Measurements from ENCODE around the gene PLEKHM3.

The PLEKHM3 gene

GRCh38 chr2:207928079-207928478 lies 97.2 kb downstream of the PLEKHM3 start:
- Histone ChIP-seq H3K9me3 (ENCODE audit: insufficient read depth, low read length) (no peaks in the 10 kb centered on the region), H3K4me3 (ENCODE audit: insufficient read length, low read depth) (no peak overlapping the region), H3K36me3 (ENCODE audit: insufficient read depth, insufficient read length, low read length) (no peaks in the 10 kb centered on the region), H3K27me3 (ENCODE audit: insufficient read depth, insufficient read length) (no peaks in the 10 kb centered on the region), H3K9ac (ENCODE audit: insufficient read length, low read depth) (no peak overlapping the region), H3K4me1 (ENCODE audit: insufficient read depth, insufficient read length) (peaks cover 2% of the 10 kb centered on the region)
- TF ChIP-seq YY1 (IDR thresholded peaks at IDR 0.05; ENCODE audit: insufficient read depth, insufficient read length) (no peak), ZNF274 (IDR thresholded peaks at IDR 0.05; ENCODE audit: low read depth, low read length) (no peak), SUZ12 (IDR thresholded peaks at IDR 0.05; ENCODE audit: extremely low read depth, insufficient read depth, insufficient read length) (no peak)
- no peak for DNase-seq (ENCODE audit: low read depth, low spot score)

- DNase-seq (ENCODE audit: low read depth, low spot score) = no peak
- Histone ChIP-seq H3K36me3 (ENCODE audit: insufficient read depth, insufficient read length, low read length) (no peaks in the 10 kb centered on the region), H3K4me1 (ENCODE audit: insufficient read depth, insufficient read length) (peaks cover 2% of the 10 kb centered on the region), H3K4me3 (ENCODE audit: insufficient read length, low read depth) (no peak overlapping the region), H3K9ac (ENCODE audit: insufficient read length, low read depth) (no peak overlapping the region), H3K9me3 (ENCODE audit: insufficient read depth, low read length) (no peaks in the 10 kb centered on the region), H3K27me3 (ENCODE audit: insufficient read depth, insufficient read length) (no peaks in the 10 kb centered on the region)
- TF ChIP-seq SUZ12 (IDR thresholded peaks at IDR 0.05; ENCODE audit: extremely low read depth, insufficient read depth, insufficient read length) = no peak
- TF ChIP-seq YY1 (IDR thresholded peaks at IDR 0.05; ENCODE audit: insufficient read depth, insufficient read length) = no peak
Observed at GRCh38 chr2:207926989-207927300, 98.4 kb downstream of the PLEKHM3 start.

GRCh38 chr2:207926133-207926988 lies 99.0 kb downstream of the PLEKHM3 start:
- TF ChIP-seq SUZ12 (IDR thresholded peaks at IDR 0.05; ENCODE audit: extremely low read depth, insufficient read depth, insufficient read length) (no peak), YY1 (IDR thresholded peaks at IDR 0.05; ENCODE audit: insufficient read depth, insufficient read length) (no peak), ZNF274 (IDR thresholded peaks at IDR 0.05; ENCODE audit: low read depth, low read length) (no peak)
- H3K9me3 ChIP-seq (ENCODE audit: insufficient read depth, low read length) = no peaks in the 10 kb centered on the region
- no peaks in the 10 kb centered on the region for H3K36me3 ChIP-seq (ENCODE audit: insufficient read depth, insufficient read length, low read length)
- H3K4me1 ChIP-seq (ENCODE audit: insufficient read depth, insufficient read length) = peaks cover 2% of the 10 kb centered on the region
- no peak overlapping the region for H3K4me3 ChIP-seq (ENCODE audit: insufficient read length, low read depth)
- no peak for DNase-seq (ENCODE audit: low read depth, low spot score)
- no peaks in the 10 kb centered on the region for H3K27me3 ChIP-seq (ENCODE audit: insufficient read depth, insufficient read length)
- H3K9ac ChIP-seq (ENCODE audit: insufficient read length, low read depth) = no peak overlapping the region

GRCh38 chr2:207925601-207926000 lies 99.7 kb downstream of the PLEKHM3 start:
- no peak overlapping the region for H3K4me3 ChIP-seq (ENCODE audit: insufficient read length, low read depth)
- no peaks in the 10 kb centered on the region for H3K36me3 ChIP-seq (ENCODE audit: insufficient read depth, insufficient read length, low read length)
- no peak for DNase-seq (ENCODE audit: low read depth, low spot score)
- TF ChIP-seq ZNF274 (IDR thresholded peaks at IDR 0.05; ENCODE audit: low read depth, low read length) (no peak), SUZ12 (IDR thresholded peaks at IDR 0.05; ENCODE audit: extremely low read depth, insufficient read depth, insufficient read length) (no peak), YY1 (IDR thresholded peaks at IDR 0.05; ENCODE audit: insufficient read depth, insufficient read length) (no peak)
- no peak overlapping the region for H3K9ac ChIP-seq (ENCODE audit: insufficient read length, low read depth)
- peaks cover 2% of the 10 kb centered on the region for H3K4me1 ChIP-seq (ENCODE audit: insufficient read depth, insufficient read length)
- no peaks in the 10 kb centered on the region for H3K9me3 ChIP-seq (ENCODE audit: insufficient read depth, low read length)
- no peaks in the 10 kb centered on the region for H3K27me3 ChIP-seq (ENCODE audit: insufficient read depth, insufficient read length)

- Histone ChIP-seq H3K4me3 (ENCODE audit: insufficient read length, low read depth) (no peak overlapping the region), H3K9me3 (ENCODE audit: insufficient read depth, low read length) (no peaks in the 10 kb centered on the region), H3K9ac (ENCODE audit: insufficient read length, low read depth) (no peak overlapping the region), H3K36me3 (ENCODE audit: insufficient read depth, insufficient read length, low read length) (no peaks in the 10 kb centered on the region), H3K4me1 (ENCODE audit: insufficient read depth, insufficient read length) (peaks cover 2% of the 10 kb centered on the region), H3K27me3 (ENCODE audit: insufficient read depth, insufficient read length) (no peaks in the 10 kb centered on the region)
- DNase-seq (ENCODE audit: low read depth, low spot score) = no peak
- TF ChIP-seq ZNF274 (IDR thresholded peaks at IDR 0.05; ENCODE audit: low read depth, low read length) = no peak
- TF ChIP-seq YY1 (IDR thresholded peaks at IDR 0.05; ENCODE audit: insufficient read depth, insufficient read length) = no peak
- no peak for TF ChIP-seq SUZ12 (IDR thresholded peaks at IDR 0.05; ENCODE audit: extremely low read depth, insufficient read depth, insufficient read length)
Observed at GRCh38 chr2:207921606-207922005, 103.7 kb downstream of the PLEKHM3 start.

GRCh38 chr2:207920721-207921120 lies 104.6 kb downstream of the PLEKHM3 start:
- Histone ChIP-seq H3K36me3 (ENCODE audit: insufficient read depth, insufficient read length, low read length) (no peaks in the 10 kb centered on the region), H3K4me3 (ENCODE audit: insufficient read length, low read depth) (no peak overlapping the region), H3K27me3 (ENCODE audit: insufficient read depth, insufficient read length) (no peaks in the 10 kb centered on the region), H3K9me3 (ENCODE audit: insufficient read depth, low read length) (no peaks in the 10 kb centered on the region), H3K4me1 (ENCODE audit: insufficient read depth, insufficient read length) (peaks cover 2% of the 10 kb centered on the region), H3K9ac (ENCODE audit: insufficient read length, low read depth) (no peak overlapping the region)
- DNase-seq (ENCODE audit: low read depth, low spot score) = no peak
- TF ChIP-seq ZNF274 (IDR thresholded peaks at IDR 0.05; ENCODE audit: low read depth, low read length) = no peak
- TF ChIP-seq YY1 (IDR thresholded peaks at IDR 0.05; ENCODE audit: insufficient read depth, insufficient read length) = no peak
- no peak for TF ChIP-seq SUZ12 (IDR thresholded peaks at IDR 0.05; ENCODE audit: extremely low read depth, insufficient read depth, insufficient read length)

- Histone ChIP-seq H3K4me1 (ENCODE audit: insufficient read depth, insufficient read length) (peaks cover 2% of the 10 kb centered on the region), H3K36me3 (ENCODE audit: insufficient read depth, insufficient read length, low read length) (no peaks in the 10 kb centered on the region)
- DNase-seq (ENCODE audit: low read depth, low spot score) = no peak
Observed at GRCh38 chr2:207920321-207920720, 105.0 kb downstream of the PLEKHM3 start.

More at GRCh38 chr2:207920321-207920720, 105.0 kb downstream of the PLEKHM3 start:
- H3K9me3 ChIP-seq (ENCODE audit: insufficient read depth, low read length) = no peaks in the 10 kb centered on the region
- no peaks in the 10 kb centered on the region for H3K27me3 ChIP-seq (ENCODE audit: insufficient read depth, insufficient read length)
- no peak for TF ChIP-seq ZNF274 (IDR thresholded peaks at IDR 0.05; ENCODE audit: low read depth, low read length)
- TF ChIP-seq SUZ12 (IDR thresholded peaks at IDR 0.05; ENCODE audit: extremely low read depth, insufficient read depth, insufficient read length) = no peak
- no peak for TF ChIP-seq YY1 (IDR thresholded peaks at IDR 0.05; ENCODE audit: insufficient read depth, insufficient read length)
- H3K4me3 ChIP-seq (ENCODE audit: insufficient read length, low read depth) = no peak overlapping the region
- H3K9ac ChIP-seq (ENCODE audit: insufficient read length, low read depth) = no peak overlapping the region
